ENCODE measurements around the gene PLCG1. TPM values are rescaled to one million over a fixed set of nuclear protein-coding genes. Genes with fewer than 3 reads are reported as not detected.
A peak's percentile ranks its signal among the peaks of the same experiment; 100 is the strongest.

The PLCG1 gene
- total RNA-seq, 1 experiment from 2014 or later = 45.6 TPM

GRCh38 chr20:41177636-41178035 is 40.3 kb downstream of the PLCG1 start:
- Histone ChIP-seq H2AFZ (ENCODE audit: low read depth, low read length, poor library complexity, severe bottlenecking) (no peak overlapping the region), H3K27me3 (ENCODE audit: insufficient read depth, low read length) (no peaks in the 10 kb centered on the region), H3K9me2 (ENCODE audit: insufficient read depth) (no peaks in the 10 kb centered on the region), H4K20me1 (ENCODE audit: insufficient read depth) (no peaks in the 10 kb centered on the region), H3K4me1 (ENCODE audit: control insufficient read depth in 1 of 2, insufficient read depth in 2 of 2, low read length in 2 of 2) (peaks cover 3 to 16% of the 10 kb centered on the region in 2 experiments; a peak in 3 of 4 replicates), H3K4me2 (ENCODE audit: low read length) (peak overlapping the region; percentile 45), H3K9ac (ENCODE audit: low read length) (peak overlapping the region; percentile 7; the same call in 1 of the 2 replicates), H3K36me3 (ENCODE audit: control insufficient read depth in 1 of 2, insufficient read depth in 2 of 2, low read length in 2 of 2) (peaks cover 12 to 14% of the 10 kb centered on the region in 2 experiments; a peak in 3 of 4 replicates), H3K4me3 (replicated peaks in 1 of 2; ENCODE audit: low read depth in 1 of 2, low read length in 2 of 2) (no peak overlapping the region), H3K27ac (ENCODE audit: low read depth, low read length) (no peak overlapping the region), H3K9me3 (ENCODE audit: control insufficient read depth in 1 of 2, insufficient read depth in 1 of 2, low read depth in 1 of 2, low read length in 2 of 2) (no peaks in the 10 kb centered on the region), H3K79me2 (ENCODE audit: insufficient read depth, low read length) (no peaks in the 10 kb centered on the region)
- ChIA-PET POLR2A (no interaction called here), CTCF (interaction anchor here (1.2 kb wide), 1 partner anchor 163 kb away, joined by 4 read pairs; the partner anchor contains the start of gene LPIN3), RAD21 (ENCODE audit: low non-redundant PET in 1 of 2, low total read pairs in 2 of 2, uncharacterized antibody in 2 of 2, unreplicated experiment in 2 of 2) (no interaction called here)
- DNase-seq (ENCODE audit: low read depth, low spot score) = peak; percentile 8
- TF ChIP-seq SRF (IDR thresholded peaks at IDR 0.05; ENCODE audit: low read depth) = no peak
- no peak for TF ChIP-seq RAD21 (IDR thresholded peaks at IDR 0.05; ENCODE audit: low read depth)
- no peak for TF ChIP-seq REST (IDR thresholded peaks at IDR 0.05; ENCODE audit: low read depth)
- no peak for TF ChIP-seq ZBTB33 (IDR thresholded peaks at IDR 0.05; ENCODE audit: extremely low read depth, insufficient replicate concordance, low read length)
- no peak for TF ChIP-seq FOSL1 (IDR thresholded peaks at IDR 0.05; ENCODE audit: low read depth)
- no peak for TF ChIP-seq EZH2 (IDR thresholded peaks at IDR 0.05)
- TF ChIP-seq ATF3 (IDR thresholded peaks at IDR 0.05) = no peak
- TF ChIP-seq ELF1 (IDR thresholded peaks at IDR 0.05; ENCODE audit: borderline replicate concordance, low read depth) = no peak
- no peak for TF ChIP-seq CEBPB (IDR thresholded peaks at IDR 0.05; ENCODE audit: low read depth)
- TF ChIP-seq SIN3A (IDR thresholded peaks at IDR 0.05; ENCODE audit: low read depth) = no peak
- TF ChIP-seq EGR1 (IDR thresholded peaks at IDR 0.05; ENCODE audit: low read depth) = no peak
- TF ChIP-seq EZH2phosphoT487 (IDR thresholded peaks at IDR 0.05; ENCODE audit: borderline replicate concordance) = no peak
- TF ChIP-seq MAX (IDR thresholded peaks at IDR 0.05) = no peak
- TF ChIP-seq CTCF (IDR thresholded peaks at IDR 0.05 in 2 of 3, conservative IDR thresholded peaks at IDR 0.05 in 1 of 3; ENCODE audit: borderline replicate concordance in 1 of 3, insufficient read depth in 1 of 3, low read depth in 2 of 3, low read length in 2 of 3) = no peak
- ATAC-seq = peak; percentile 61
- BruUV-seq (replicated peaks) = no TSS peak
- intact Hi-C loops (cut with micrococcal nuclease) = no loop called here
